OCI-LY7 (cell line): ENCODE measurements around the gene EVI2A. TPM values are rescaled to one million over a fixed set of nuclear protein-coding genes. Genes with fewer than 3 reads are reported as not detected.
"Not testable (repeated sequence)": the region's sequence is repeated elsewhere in the genome, so short reads cannot be mapped to it uniquely, and the experiment has no call there.

ENCODE experiments used
- BruUV-seq: library from RNA; stranded (reverse); fragments of 400-500 nt; replicated peaks from 2 replicates; lab custom pipeline; 2021; lab: Mats Ljungman, UMichigan
- CTCF ChIA-PET: fragments of 300-600 bp; sonication (Branson Sonifier 250); formaldehyde crosslinking; loops from one replicate; lab custom pipeline; 2022; ENCODE audit warnings: antibody characterized with exemption; ENCODE audit not compliant: unreplicated experiment; lab: Charles Lee
- POLR2A ChIA-PET: fragments of 300-600 bp; sonication (Branson Sonifier 250); formaldehyde crosslinking; loops from one replicate; lab custom pipeline; 2022; ENCODE audit warnings: antibody characterized with exemption; lab: Charles Lee
- DNase-seq: peaks from one replicate; pipeline ENCODE4 v3.0.0-alpha.2; 2015; ENCODE audit warnings: low spot score
- H2AFZ ChIP-seq: fragments of 200-600 bp; sonication (generic), shearing (Covaris generic); 2 replicates; pipeline ENCODE4 v1.6.1; 2014; ENCODE audit warnings: mild to moderate bottlenecking, antibody characterized with exemption, low read length, moderate library complexity
- H3K27ac ChIP-seq: fragments of 200-600 bp; sonication (generic); 2 replicates; pipeline ENCODE4 v1.5.1; 2014; ENCODE audit warnings: mixed run types, low read depth, mild to moderate bottlenecking, moderate library complexity, low read length, inconsistent platforms; ENCODE audit not compliant: poor library complexity, severe bottlenecking
- H3K36me3 ChIP-seq: fragments of 200-600 bp; sonication (generic); 2 replicates; pipeline ENCODE4 v1.6.1; 2014; ENCODE audit warnings: mild to moderate bottlenecking, antibody characterized with exemption, low read length, moderate library complexity, mixed read lengths; ENCODE audit not compliant: insufficient read depth
- H3K4me1 ChIP-seq: fragments of 200-600 bp; sonication (generic); 2 replicates; pipeline ENCODE4 v1.5.1; 2014; ENCODE audit warnings: mild to moderate bottlenecking, low read length; ENCODE audit not compliant: insufficient read depth, poor library complexity, severe bottlenecking
- H3K4me2 ChIP-seq: fragments of 200-600 bp; sonication (generic); 2 replicates; pipeline ENCODE4 v1.6.1; 2014; ENCODE audit warnings: mild to moderate bottlenecking, low read length
- H3K4me3 ChIP-seq: fragments of 200-600 bp; sonication (generic); 2 replicates; pipeline ENCODE4 v1.5.1; 2014; ENCODE audit warnings: mild to moderate bottlenecking, low read depth, low read length; ENCODE audit not compliant: poor library complexity, severe bottlenecking
- H3K79me2 ChIP-seq: fragments of 200-600 bp; sonication (generic); 2 replicates; pipeline ENCODE4 v1.6.1; 2016; ENCODE audit warnings: low read depth, mild to moderate bottlenecking, low read length, moderate library complexity, mixed read lengths; ENCODE audit not compliant: insufficient read depth
- H3K9me2 ChIP-seq: fragments of 200-600 bp; sonication (generic); 2 replicates; pipeline ENCODE4 v1.6.1; 2016; ENCODE audit warnings: mild to moderate bottlenecking, low read length, mixed read lengths; ENCODE audit not compliant: insufficient read depth
- H3K9me3 ChIP-seq: fragments of 200-600 bp; sonication (generic); 2 replicates; pipeline ENCODE4 v1.6.1; 2014; ENCODE audit warnings: mild to moderate bottlenecking, mixed run types, low read length, mixed read lengths
- H4K20me1 ChIP-seq: fragments of 200-600 bp; sonication (generic); 2 replicates; pipeline ENCODE4 v1.6.1; 2014; ENCODE audit warnings: mild to moderate bottlenecking, antibody characterized with exemption, low read length, moderate library complexity, mixed read lengths; ENCODE audit not compliant: insufficient read depth
- EZH2phosphoT487 ChIP-seq: fragments of 200-600 bp; sonication (generic); IDR thresholded peaks from 2 replicates; pipeline ENCODE4 v1.6.1; 2018; ENCODE audit warnings: low read depth, borderline replicate concordance, mild to moderate bottlenecking, mixed run types, antibody characterized with exemption, low read length, moderate library complexity, mixed read lengths
- intact Hi-C: fragments of 100-400 bp; cut with micrococcal nuclease; formaldehyde crosslinking; loops from one replicate; pipeline ENCODE4 v1.10.0; 2022; ENCODE audit not compliant: unreplicated experiment
- total RNA-seq, 2 experiments: library from RNA; depleted of rRNA in 1 of 2; stranded (reverse); fragments of >200 nt in 1 of 2; shearing (Covaris generic) in 1 of 2; gene quantifications; 2 replicates each; pipeline ENCODE4 v1.2.3, GENCODE V29; 2014 to 2022
- TF ChIP-seq, protein P1 (sequence below): fragments of 200-600 bp; sonication (generic); conservative IDR thresholded peaks from 2 replicates; pipeline ENCODE4 v1.5.1; 2014; ENCODE audit warnings: mild to moderate bottlenecking, antibody characterized with exemption, low read length, moderate library complexity, mixed read lengths

Gene EVI2A
- total RNA-seq, 2 experiments from 2014 or later = 14.1 to 31.3 TPM

DNA sequence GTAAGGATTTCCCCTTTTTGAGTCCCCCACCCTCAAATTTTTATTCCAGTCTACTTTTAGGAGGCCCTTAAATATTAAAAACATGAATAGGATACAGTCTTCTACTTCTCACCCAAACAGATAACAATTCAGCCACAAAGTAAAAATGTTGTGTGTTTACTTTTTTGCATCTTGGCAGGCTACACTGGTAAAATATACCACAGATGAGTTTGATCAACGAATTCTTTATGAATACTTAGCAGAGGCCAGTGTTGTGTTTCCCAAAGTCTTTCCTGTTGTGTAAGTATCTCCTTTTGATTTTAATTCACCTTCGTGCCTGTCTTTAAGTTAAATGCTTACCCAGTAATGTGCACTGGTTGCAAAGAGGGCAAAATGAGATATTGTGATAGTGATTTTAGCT, 35.7 kb upstream of the EVI2A start:
- intact Hi-C loops = no loop called here
- BruUV-seq = no TSS peak
- no peak for DNase-seq
- Histone ChIP-seq H3K4me3 (no peak overlapping the region), H3K27ac (no peak overlapping the region), H4K20me1 (no peaks in the 10 kb centered on the region), H3K79me2 (no peaks in the 10 kb centered on the region), H3K4me2 (no peak overlapping the region), H3K9me3 (no peaks in the 10 kb centered on the region), H3K9me2 (no peaks in the 10 kb centered on the region), H3K4me1 (no peaks in the 10 kb centered on the region), H3K36me3 (peaks cover 82% of the 10 kb centered on the region), H2AFZ (no peak overlapping the region)
- TF ChIP-seq, protein P1, sequence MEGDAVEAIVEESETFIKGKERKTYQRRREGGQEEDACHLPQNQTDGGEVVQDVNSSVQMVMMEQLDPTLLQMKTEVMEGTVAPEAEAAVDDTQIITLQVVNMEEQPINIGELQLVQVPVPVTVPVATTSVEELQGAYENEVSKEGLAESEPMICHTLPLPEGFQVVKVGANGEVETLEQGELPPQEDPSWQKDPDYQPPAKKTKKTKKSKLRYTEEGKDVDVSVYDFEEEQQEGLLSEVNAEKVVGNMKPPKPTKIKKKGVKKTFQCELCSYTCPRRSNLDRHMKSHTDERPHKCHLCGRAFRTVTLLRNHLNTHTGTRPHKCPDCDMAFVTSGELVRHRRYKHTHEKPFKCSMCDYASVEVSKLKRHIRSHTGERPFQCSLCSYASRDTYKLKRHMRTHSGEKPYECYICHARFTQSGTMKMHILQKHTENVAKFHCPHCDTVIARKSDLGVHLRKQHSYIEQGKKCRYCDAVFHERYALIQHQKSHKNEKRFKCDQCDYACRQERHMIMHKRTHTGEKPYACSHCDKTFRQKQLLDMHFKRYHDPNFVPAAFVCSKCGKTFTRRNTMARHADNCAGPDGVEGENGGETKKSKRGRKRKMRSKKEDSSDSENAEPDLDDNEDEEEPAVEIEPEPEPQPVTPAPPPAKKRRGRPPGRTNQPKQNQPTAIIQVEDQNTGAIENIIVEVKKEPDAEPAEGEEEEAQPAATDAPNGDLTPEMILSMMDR = no peak
- CTCF ChIA-PET = no interaction called here
- POLR2A ChIA-PET = interaction anchor here (1.4 kb wide), 1 partner anchor 17 kb away, joined by 4 read pairs; no protein-coding TSS in a partner anchor

DNA sequence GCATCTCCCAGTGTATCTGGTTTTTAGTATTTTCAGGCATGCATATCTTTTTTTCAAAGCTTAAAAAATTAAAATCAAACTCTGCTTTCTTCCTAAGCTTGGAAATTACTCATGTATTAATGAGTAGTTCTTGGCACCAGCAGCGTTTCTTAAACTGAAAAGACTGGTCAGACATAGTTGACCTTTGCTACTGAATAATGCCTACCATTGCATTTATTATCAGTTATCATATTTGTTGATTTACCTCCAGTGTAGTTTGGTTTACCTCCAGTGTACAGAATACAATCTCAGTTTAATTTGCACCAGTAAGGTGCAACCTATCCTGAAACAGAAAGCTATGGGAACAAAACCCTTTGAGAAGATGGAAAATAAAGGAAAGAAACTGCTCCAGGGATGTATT, 34.5 kb upstream of the EVI2A start:
- H3K79me2 ChIP-seq = no peaks in the 10 kb centered on the region
- no peaks in the 10 kb centered on the region for H4K20me1 ChIP-seq
- ChIA-PET CTCF (no interaction called here), POLR2A (interaction anchor here (0.6 to 1.4 kb wide), 5 partner anchors 8 to 1834 kb away, joined by 3 to 4 read pairs (median 3); no protein-coding TSS in a partner anchor)
- no TSS peak for BruUV-seq
- no peaks in the 10 kb centered on the region for H3K9me2 ChIP-seq
- TF ChIP-seq EZH2phosphoT487 = no peak
- TF ChIP-seq, protein P1 = no peak
- no peak overlapping the region for H3K4me3 ChIP-seq
- no peaks in the 10 kb centered on the region for H3K9me3 ChIP-seq
- peaks cover 80% of the 10 kb centered on the region for H3K36me3 ChIP-seq
- no peak overlapping the region for H3K4me2 ChIP-seq
- intact Hi-C loops = no loop called here
- no peaks in the 10 kb centered on the region for H3K4me1 ChIP-seq
- no peak overlapping the region for H2AFZ ChIP-seq
- no peak overlapping the region for H3K27ac ChIP-seq
- DNase-seq = no peak

DNA sequence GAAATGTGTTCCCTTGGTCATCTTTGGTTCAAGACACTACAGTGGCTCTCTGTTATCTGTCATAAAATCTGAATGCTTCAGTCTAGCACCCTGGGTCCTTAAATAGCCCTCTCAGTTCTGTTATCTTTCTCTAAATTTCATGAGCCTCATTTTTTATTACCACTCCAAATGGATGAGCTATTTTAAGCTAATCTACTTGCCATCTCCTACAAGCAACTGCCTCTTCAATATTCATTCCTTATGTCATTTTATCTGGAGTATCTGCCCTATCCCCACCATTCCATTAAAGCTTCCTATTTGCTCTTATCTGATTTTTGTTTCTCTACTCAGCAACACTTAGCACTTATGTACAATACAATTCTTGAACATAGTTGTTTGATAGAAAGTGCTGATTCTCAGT, 28.0 kb upstream of the EVI2A start:
- POLR2A ChIA-PET = no interaction called here
- H3K4me3 ChIP-seq = no peak overlapping the region
- H3K9me3 ChIP-seq = no peaks in the 10 kb centered on the region
- TF ChIP-seq, protein P1 = no peak
- no peak for TF ChIP-seq EZH2phosphoT487
- H3K36me3 ChIP-seq = peaks cover 50% of the 10 kb centered on the region
- no peak overlapping the region for H3K4me2 ChIP-seq
- no TSS peak for BruUV-seq
- no peaks in the 10 kb centered on the region for H3K9me2 ChIP-seq
- no peaks in the 10 kb centered on the region for H3K79me2 ChIP-seq
- no peaks in the 10 kb centered on the region for H4K20me1 ChIP-seq
- H3K27ac ChIP-seq = no peak overlapping the region
- DNase-seq = no peak
- CTCF ChIA-PET = interaction anchor here (0.5 kb wide), 1 partner anchor 41 kb away, joined by 3 read pairs; no protein-coding TSS in a partner anchor
- intact Hi-C loops = no loop called here
- H3K4me1 ChIP-seq = no peaks in the 10 kb centered on the region
- H2AFZ ChIP-seq = no peak overlapping the region

GRCh38 chr17:31345191-31345747, 23.8 kb upstream of the EVI2A start:
- intact Hi-C loops, BruUV-seq, CTCF ChIA-PET: not testable (repeated sequence)

More at GRCh38 chr17:31345191-31345747, 23.8 kb upstream of the EVI2A start:
- DNase-seq, H3K4me3 ChIP-seq, H3K27ac ChIP-seq, H2AFZ ChIP-seq, POLR2A ChIA-PET, H4K20me1 ChIP-seq, H3K9me3 ChIP-seq, H3K9me2 ChIP-seq, H3K4me2 ChIP-seq, H3K4me1 ChIP-seq, H3K79me2 ChIP-seq: not testable (repeated sequence)
- peaks cover 49% of the 10 kb centered on the region for H3K36me3 ChIP-seq
